Pancreas (tissue), 10 donors: ENCODE results near the gene MYOM3. TPM values are rescaled to one million over a fixed set of nuclear protein-coding genes. Genes with fewer than 3 reads are reported as not detected.
A peak's percentile ranks its signal among the peaks of the same experiment; 100 is the strongest.

Experiments used
- ATAC-seq, 4 donors: fragments of 200-7000 bp; cut with Tn5 transposase; one replicate each; pipeline versions ENCODE4 v1.8.0 to v1.9.1; 2020; ENCODE audit warnings: mild to moderate bottlenecking in 4 of 4, moderate library complexity in 4 of 4
- DNase-seq, 6 donors: peaks; one replicate each; pipeline ENCODE4 v3.0.0-alpha.2; 2020
- FAIRE-seq: peaks from 2 replicates; lab custom pipeline; 2012; peaks lifted over from hg19 to GRCh38; lab: Jason Lieb, UNC
- H3K27ac ChIP-seq, 4 donors: fragments of 200-600 bp; sonication (generic); 1 replicate in 3 of 4; 2 replicates in 1 of 4; pipeline versions ENCODE4 v1.5.0 to v1.8.0; 2020
- H3K27me3 ChIP-seq, 4 donors: fragments of 200-600 bp; one replicate each; pipeline ENCODE4 v1.8.0; 2021
- H3K36me3 ChIP-seq, 3 donors: fragments of 200-600 bp; sonication (generic) in 1 of 3; one replicate each; pipeline versions ENCODE4 v1.5.0 to v1.8.0; 2020 to 2021
- H3K4me1 ChIP-seq, 3 donors: fragments of 200-600 bp; one replicate each; pipeline ENCODE4 v1.8.0; 2021
- H3K4me3 ChIP-seq, 4 donors: fragments of 200-600 bp; sonication (generic) in 2 of 4; one replicate each; pipeline versions ENCODE4 v1.5.0 to v1.8.0; 2020 to 2021
- H3K9me3 ChIP-seq, 4 donors: fragments of 200-600 bp; one replicate each; pipeline ENCODE4 v1.8.0; 2021
- CTCF ChIP-seq, 4 donors: fragments of 200-600 bp; sonication (generic) in 3 of 4; IDR thresholded peaks; one replicate each; pipeline versions ENCODE4 v1.5.0 to v1.8.0; 2021; ENCODE audit warnings: antibody characterized with exemption in 4 of 4
- WGBS, 2 donors: extraction: QIAGEN DNeasy Blood & Tissue Kit; methylation state at CpG; one replicate each; pipeline ENCODE4 v1.1.7; 2013; 5-methylcytosine and 5-hydroxymethylcytosine counted together
- intact Hi-C, 3 donors: fragments of 100-400 bp; cut with DNase I; formaldehyde crosslinking; loops; one replicate each; pipeline versions ENCODE4 v1.11.1 to v1.14.2; 2022
- polyA plus RNA-seq, 2 donors: library from polyadenylated mRNA; stranded (reverse); fragments of 200-250 nt; gene quantifications; one replicate each; pipeline ENCODE4 v1.2.3, GENCODE V29; 2013
- total RNA-seq, 6 donors: library from RNA; stranded (reverse); fragmentation: NEBNext Ultra II Directional in 4 of 6; extraction: Animal tissue kit (Norgen Biotek cat#: 25700) in 4 of 6; gene quantifications; one replicate each; pipeline versions ENCODE4 v1.2.1 to v1.2.4, GENCODE V29; 2021 to 2023
- donor health status: healthy with polysubstance abuse.
- donor health status: DM: no; HTN: no; CAD: no; lungs with moderate emphysema.
- donor health status: DM: no; HTN: no; CAD: no.
- donor health status: control.
- donor health status: control.
- donor health status: Bipolar disorder and iron deficiency.
- donor health status: DM: yes; HTN: yes; CAD: no.
- donor health status: DM: no; HTN: no; CAD: no.
- donor health status: DM: no; HTN: no; CAD: no.
- donor health status: DM: yes; HTN: yes; CAD: no.

The MYOM3 gene
- total and polyA plus RNA-seq, 8 donors, result 0.38 to 1.7 (median 0.79) TPM

GRCh38 chr1:24109166-24109483 lies 2.8 kb downstream of the MYOM3 start:
- ATAC-seq, result no peak
- H3K27ac ChIP-seq, result no peak overlapping the region

GRCh38 chr1:24108334-24109165 lies 3.4 kb downstream of the MYOM3 start:
- Histone ChIP-seq H3K27ac (no peak overlapping the region), H3K36me3 (no peaks in the 10 kb centered on the region), H3K4me3 (no peak overlapping the region), H3K27me3 (no peaks in the 10 kb centered on the region), H3K4me1 (peaks cover under 1 to 5% (median 3%) of the 10 kb centered on the region in 3 donors), H3K9me3 (no peaks in the 10 kb centered on the region)
- FAIRE-seq (no peak), DNase-seq (peak in 3 of 6 donors; percentile 30 to 56 (median 54)), ATAC-seq (peak in 1 of 4 donors; percentile 9)
- intact Hi-C loops, result no loop called here
- 83 to 84% methylated on average over 22 of the region's 22 CpGs for WGBS, 2 donors
- no peak for TF ChIP-seq CTCF (IDR thresholded peaks at IDR 0.05)

More at GRCh38 chr1:24109166-24109483, 2.8 kb downstream of the MYOM3 start:
- no peak for FAIRE-seq
- intact Hi-C loops, result no loop called here
- no peak for TF ChIP-seq CTCF (IDR thresholded peaks at IDR 0.05)
- WGBS, 2 donors, result 89 to 90% methylated on average over 1 of the region's 1 CpG
- Histone ChIP-seq H3K9me3 (no peaks in the 10 kb centered on the region), H3K4me1 (no peaks in the 10 kb centered on the region), H3K4me3 (no peak overlapping the region), H3K27me3 (no peaks in the 10 kb centered on the region), H3K36me3 (no peaks in the 10 kb centered on the region)
- DNase-seq, result peak in 1 of 6 donors; percentile 7

- TF ChIP-seq CTCF (IDR thresholded peaks at IDR 0.05), result no peak
- FAIRE-seq (no peak), DNase-seq (peak in 3 of 6 donors; percentile 29 to 64 (median 48)), ATAC-seq (no peak)
- no peaks in the 10 kb centered on the region for H3K27me3 ChIP-seq
- no peak overlapping the region for H3K27ac ChIP-seq
- no peaks in the 10 kb centered on the region for H3K36me3 ChIP-seq
- no peaks in the 10 kb centered on the region for H3K9me3 ChIP-seq
- intact Hi-C loops, result no loop called here
- 94 to 95% methylated on average over 18 of the region's 18 CpGs for WGBS, 2 donors
- H3K4me1 ChIP-seq, result peaks cover 10 to 15% (median 10%) of the 10 kb centered on the region in 3 donors
- no peak overlapping the region for H3K4me3 ChIP-seq
These were observed 4.3 kb downstream of the MYOM3 start for GRCh38 chr1:24107462-24108138.

GRCh38 chr1:24105368-24106160 lies 6.4 kb downstream of the MYOM3 start:
- no peak for FAIRE-seq
- no peak overlapping the region for H3K27ac ChIP-seq
- WGBS, 2 donors, result 85 to 95% methylated on average over 19 of the region's 19 CpGs

More at GRCh38 chr1:24105368-24106160, 6.4 kb downstream of the MYOM3 start:
- peaks cover 10 to 16% (median 16%) of the 10 kb centered on the region in 3 donors for H3K4me1 ChIP-seq
- no peak for TF ChIP-seq CTCF (IDR thresholded peaks at IDR 0.05)
- no peaks in the 10 kb centered on the region for H3K36me3 ChIP-seq
- H3K9me3 ChIP-seq, result no peaks in the 10 kb centered on the region
- DNase-seq (peak in 2 of 6 donors; percentile 29 to 57), ATAC-seq (no peak)
- H3K27me3 ChIP-seq, result no peaks in the 10 kb centered on the region
- intact Hi-C loops, result no loop called here
- no peak overlapping the region for H3K4me3 ChIP-seq
